GM10266 (cell line): ENCODE results near the gene PTRHD1.

Experiments used
- DNase-seq: peaks from one replicate; pipeline ENCODE4 v3.0.0; 2012; ENCODE audit errors: extremely low spot score
- TF ChIP-seq, protein P1 (sequence below): IDR thresholded peaks from 2 replicates; pipeline ENCODE4 v1.5.1; 2012; ENCODE audit warnings: mild to moderate bottlenecking, low read depth; ENCODE audit not compliant: control insufficient read depth, insufficient read depth; ENCODE audit errors: missing control alignments

Gene PTRHD1

GRCh38 chr2:24832521-24832920, 39.3 kb upstream of the PTRHD1 start:
- DNase-seq, result no peak
- TF ChIP-seq, protein P1, sequence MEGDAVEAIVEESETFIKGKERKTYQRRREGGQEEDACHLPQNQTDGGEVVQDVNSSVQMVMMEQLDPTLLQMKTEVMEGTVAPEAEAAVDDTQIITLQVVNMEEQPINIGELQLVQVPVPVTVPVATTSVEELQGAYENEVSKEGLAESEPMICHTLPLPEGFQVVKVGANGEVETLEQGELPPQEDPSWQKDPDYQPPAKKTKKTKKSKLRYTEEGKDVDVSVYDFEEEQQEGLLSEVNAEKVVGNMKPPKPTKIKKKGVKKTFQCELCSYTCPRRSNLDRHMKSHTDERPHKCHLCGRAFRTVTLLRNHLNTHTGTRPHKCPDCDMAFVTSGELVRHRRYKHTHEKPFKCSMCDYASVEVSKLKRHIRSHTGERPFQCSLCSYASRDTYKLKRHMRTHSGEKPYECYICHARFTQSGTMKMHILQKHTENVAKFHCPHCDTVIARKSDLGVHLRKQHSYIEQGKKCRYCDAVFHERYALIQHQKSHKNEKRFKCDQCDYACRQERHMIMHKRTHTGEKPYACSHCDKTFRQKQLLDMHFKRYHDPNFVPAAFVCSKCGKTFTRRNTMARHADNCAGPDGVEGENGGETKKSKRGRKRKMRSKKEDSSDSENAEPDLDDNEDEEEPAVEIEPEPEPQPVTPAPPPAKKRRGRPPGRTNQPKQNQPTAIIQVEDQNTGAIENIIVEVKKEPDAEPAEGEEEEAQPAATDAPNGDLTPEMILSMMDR, result no peak

GRCh38 chr2:24832073-24832461, 38.9 kb upstream of the PTRHD1 start:
- no peak for DNase-seq
- TF ChIP-seq, protein P1, result no peak

GRCh38 chr2:24831221-24832072, 38.3 kb upstream of the PTRHD1 start:
- TF ChIP-seq, protein P1, result no peak
- DNase-seq, result no peak

DNA sequence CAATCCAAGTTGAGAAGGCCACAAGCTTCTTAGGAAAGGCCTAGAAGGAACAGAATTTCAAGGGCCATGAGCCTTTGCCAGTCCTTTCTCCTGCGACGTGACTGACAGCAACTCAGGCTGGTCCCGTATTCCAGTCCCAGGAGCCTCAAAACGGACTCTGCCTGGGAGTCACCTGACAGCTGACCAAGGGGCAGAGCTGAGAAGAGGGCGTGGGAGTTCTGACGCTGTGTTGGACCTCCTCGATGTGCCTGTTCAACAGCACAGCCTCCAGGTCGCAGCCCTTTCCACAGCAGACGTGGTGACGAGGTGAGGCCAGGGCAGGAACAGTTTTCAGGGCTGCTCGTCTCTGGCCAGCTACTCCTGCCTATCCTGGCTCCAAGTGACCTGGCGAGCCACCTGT, 37.6 kb upstream of the PTRHD1 start:
- TF ChIP-seq, protein P1, result no peak
- DNase-seq, result no peak

DNA sequence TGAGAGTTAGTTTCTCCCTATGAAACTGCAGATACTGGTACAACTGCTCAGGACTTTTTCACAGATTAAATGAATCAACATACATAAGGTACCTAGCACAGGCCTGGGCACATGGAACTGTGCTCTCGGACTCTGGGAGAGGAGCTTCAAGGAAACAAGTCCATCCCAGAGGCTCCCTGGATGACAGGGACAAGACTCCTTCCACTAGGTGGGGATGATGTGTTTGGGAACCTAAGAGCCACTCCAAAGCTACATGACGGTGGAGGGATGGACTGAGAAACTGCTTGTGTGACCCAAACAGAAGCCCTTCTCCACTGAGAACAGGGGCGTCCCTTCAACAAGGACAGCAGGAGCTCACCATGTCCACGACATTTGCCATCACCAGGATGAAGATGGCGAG, 37.2 kb upstream of the PTRHD1 start:
- DNase-seq, result no peak
- TF ChIP-seq, protein P1, result no peak

DNA sequence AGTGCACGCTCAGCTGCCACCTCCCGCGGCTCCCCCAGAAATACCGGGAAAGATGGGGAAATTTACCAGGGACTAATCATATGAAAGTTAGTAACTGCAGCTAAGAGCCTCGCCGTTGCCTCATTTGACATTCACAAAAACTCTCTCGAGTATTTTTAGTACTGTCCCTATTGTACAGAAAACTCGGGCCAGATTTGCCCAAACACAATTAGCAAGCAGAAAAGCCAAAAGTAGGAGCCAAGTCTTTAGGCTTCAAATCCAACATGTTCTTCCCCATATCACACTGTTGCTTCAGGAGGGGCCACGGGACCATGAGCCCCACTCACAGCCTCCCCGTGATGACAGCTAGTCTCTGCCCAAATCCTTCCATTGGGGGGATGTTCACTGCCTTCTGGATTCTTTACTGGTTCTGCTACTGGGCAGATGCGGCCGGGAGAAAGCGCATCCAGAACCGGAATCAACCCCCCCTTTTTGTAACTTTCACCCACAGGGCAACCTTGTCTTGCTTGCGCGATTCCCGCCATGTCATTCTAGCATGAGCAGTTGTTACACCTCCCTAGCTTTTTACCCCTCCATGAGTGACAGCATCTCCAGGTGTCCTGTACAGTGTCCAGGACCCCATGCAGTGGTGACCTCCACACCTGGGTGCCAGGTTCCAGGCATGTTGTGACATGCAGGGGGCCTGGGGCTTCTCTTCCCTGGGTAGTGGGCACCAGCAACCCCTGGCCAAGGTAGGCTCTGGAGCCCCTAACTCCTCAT, 35.2 kb upstream of the PTRHD1 start:
- TF ChIP-seq, protein P1, result no peak
- DNase-seq, result no peak
